ENCODE measurements around the gene MRPS18B. TPM values are rescaled to one million over a fixed set of nuclear protein-coding genes. Genes with fewer than 3 reads are reported as not detected.

Gene MRPS18B
- total RNA-seq, 2 experiments from 2014 or later, result 59.0 to 79.6 TPM

DNA sequence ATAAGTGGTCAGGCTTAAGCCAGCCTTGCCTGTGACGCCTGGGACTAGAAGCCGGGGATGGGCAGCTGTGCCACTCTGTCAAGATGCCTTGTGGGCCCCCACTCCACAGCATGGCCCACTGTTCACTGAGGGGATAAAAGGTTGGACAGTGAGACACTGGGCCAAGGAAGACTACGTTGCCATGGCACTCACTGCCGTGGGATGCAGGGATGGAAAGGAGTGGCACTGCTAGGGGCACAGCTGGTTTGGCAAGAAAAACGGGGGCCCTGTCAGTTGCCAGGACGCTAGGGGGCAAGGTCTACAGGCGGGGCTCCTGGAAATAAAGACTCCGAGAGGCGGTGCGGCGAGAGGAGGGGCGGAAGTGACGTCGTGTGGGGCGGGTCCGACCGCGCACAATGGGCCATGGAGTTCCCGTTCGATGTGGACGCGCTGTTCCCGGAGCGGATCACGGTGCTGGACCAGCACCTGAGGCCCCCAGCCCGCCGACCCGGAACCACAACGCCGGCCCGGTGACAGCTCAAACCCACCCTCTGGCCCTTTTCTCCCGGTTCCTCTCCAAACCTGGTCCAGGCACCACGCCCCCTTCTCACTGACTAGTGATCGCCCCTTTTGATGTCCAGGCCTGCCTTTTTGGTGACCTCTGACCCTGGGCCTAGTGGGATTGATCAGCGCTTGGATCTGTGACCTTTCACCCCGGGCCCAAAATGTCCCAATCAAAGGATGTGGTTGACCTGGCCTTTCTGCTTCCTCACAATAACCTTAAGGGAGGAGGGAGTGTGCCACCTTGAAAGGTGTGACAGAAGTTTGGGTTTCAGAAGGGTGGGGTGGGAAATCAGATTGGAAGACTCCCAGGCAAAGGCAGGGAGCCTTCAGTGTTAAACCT lies 9.1 kb downstream of the MRPS18B start, which contains the start of gene ATAT1:
ATAT1 (plus strand) TSS at position 391 of the 883 bp plus-strand sequence.
- Histone ChIP-seq H4K20me1 (ENCODE audit: insufficient read depth, low read length) (no peaks in the 10 kb centered on the region), H3K27ac (ENCODE audit: low read depth, low read length, poor library complexity, severe bottlenecking) (peak within 1 kb of the TSS; percentile 32), H3K36me3 (ENCODE audit: insufficient read depth, low read length) (peaks cover 63% of the 10 kb centered on the region), H3K4me2 (ENCODE audit: low read length) (peak within 1 kb of the TSS; percentile 99), H3K4me3 (ENCODE audit: low read depth, low read length, poor library complexity, severe bottlenecking) (peak within 1 kb of the TSS; percentile 87), H3K9me3 (ENCODE audit: low read length) (no peaks in the 10 kb centered on the region), H3K4me1 (ENCODE audit: insufficient read depth, low read length, poor library complexity, severe bottlenecking) (peaks cover 15% of the 10 kb centered on the region), H3K9me2 (ENCODE audit: insufficient read depth, low read length) (no peaks in the 10 kb centered on the region), H3K79me2 (ENCODE audit: insufficient read depth, low read depth, low read length) (no peaks in the 10 kb centered on the region), H2AFZ (ENCODE audit: low read length) (peak within 1 kb of the TSS; percentile 80)
- TF ChIP-seq CTCF (conservative IDR thresholded peaks at IDR 0.05; ENCODE audit: low read length), result peak; percentile 69
- TF ChIP-seq EZH2phosphoT487 (IDR thresholded peaks at IDR 0.05; ENCODE audit: borderline replicate concordance, low read depth, low read length), result no peak
- DNase-seq (ENCODE audit: low spot score), result peak; percentile 87
- intact Hi-C loops (cut with micrococcal nuclease; ENCODE audit: unreplicated experiment), result loop anchor here (2.0 kb wide), 1 partner anchor 46 kb away; the partner anchor contains the start of gene DHX16
- BruUV-seq (replicated peaks), result TSS peak; percentile 36
- ChIA-PET CTCF (ENCODE audit: unreplicated experiment) (interaction anchor here (0.6 kb wide), 1 partner anchor 102 kb away, joined by 3 read pairs; no protein-coding TSS in a partner anchor), POLR2A (interaction anchor here (1.0 to 1.6 kb wide), 2 partner anchors 14 to 15 kb away, joined by 3 to 5 read pairs; no protein-coding TSS in a partner anchor)

GRCh38 chr6:30635834-30636233 lies 18.2 kb downstream of the MRPS18B start:
- no peaks in the 10 kb centered on the region for H3K9me3 ChIP-seq (ENCODE audit: low read length)
- no peak overlapping the region for H3K4me3 ChIP-seq (ENCODE audit: low read depth, low read length, poor library complexity, severe bottlenecking)
- intact Hi-C loops (cut with micrococcal nuclease; ENCODE audit: unreplicated experiment), result no loop called here
- H3K27ac ChIP-seq (ENCODE audit: low read depth, low read length, poor library complexity, severe bottlenecking), result no peak overlapping the region
- POLR2A ChIA-PET, result interaction anchor here (0.7 to 0.8 kb wide), 2 partner anchors 16 to 55 kb away, joined by 3 to 4 read pairs; partner anchors contain the start of gene NRM
- no peaks in the 10 kb centered on the region for H3K79me2 ChIP-seq (ENCODE audit: insufficient read depth, low read depth, low read length)
- H3K36me3 ChIP-seq (ENCODE audit: insufficient read depth, low read length), result peaks cover 22% of the 10 kb centered on the region
- TSS peak; percentile 48 for BruUV-seq (replicated peaks)
- CTCF ChIA-PET (ENCODE audit: unreplicated experiment), result no interaction called here
- no peak overlapping the region for H2AFZ ChIP-seq (ENCODE audit: low read length)
- no peaks in the 10 kb centered on the region for H4K20me1 ChIP-seq (ENCODE audit: insufficient read depth, low read length)
- DNase-seq (ENCODE audit: low spot score), result no peak
- H3K4me2 ChIP-seq (ENCODE audit: low read length), result no peak overlapping the region
- H3K9me2 ChIP-seq (ENCODE audit: insufficient read depth, low read length), result no peaks in the 10 kb centered on the region
- no peaks in the 10 kb centered on the region for H3K4me1 ChIP-seq (ENCODE audit: insufficient read depth, low read length, poor library complexity, severe bottlenecking)
- no peak for TF ChIP-seq CTCF (conservative IDR thresholded peaks at IDR 0.05; ENCODE audit: low read length)
- TF ChIP-seq EZH2phosphoT487 (IDR thresholded peaks at IDR 0.05; ENCODE audit: borderline replicate concordance, low read depth, low read length), result no peak

All from OCI-LY7 (cell line).